Osteocyte (in vitro differentiated cells): ENCODE measurements around the gene RNU2-63P. TPM values are rescaled to one million over a fixed set of nuclear protein-coding genes. Genes with fewer than 3 reads are reported as not detected.

Experiments used
- DNase-seq: peaks from one replicate; pipeline ENCODE4 v3.0.0; 2021; ENCODE audit warnings: mixed read lengths; ENCODE audit not compliant: unreplicated experiment; ENCODE audit errors: extremely low spot score
- H3K27ac Mint-ChIP-seq: one replicate; pipeline ENCODE4 v1.8.0; 2021; ENCODE audit warnings: mild to moderate bottlenecking, mixed read lengths; ENCODE audit not compliant: unreplicated experiment
- H3K27me3 Mint-ChIP-seq: one replicate; pipeline ENCODE4 v1.8.0; 2021; ENCODE audit warnings: mixed read lengths; ENCODE audit not compliant: unreplicated experiment
- H3K36me3 Mint-ChIP-seq: one replicate; pipeline ENCODE4 v1.8.0; 2021; ENCODE audit warnings: mixed read lengths; ENCODE audit not compliant: unreplicated experiment
- H3K4me1 Mint-ChIP-seq: one replicate; pipeline ENCODE4 v1.8.0; 2021; ENCODE audit warnings: mixed read lengths; ENCODE audit not compliant: unreplicated experiment
- H3K4me3 Mint-ChIP-seq: one replicate; pipeline ENCODE4 v1.8.0; 2021; ENCODE audit warnings: mild to moderate bottlenecking, moderate library complexity, mixed read lengths; ENCODE audit not compliant: unreplicated experiment
- H3K9me3 Mint-ChIP-seq: one replicate; pipeline ENCODE4 v1.8.0; 2021; ENCODE audit warnings: mixed read lengths; ENCODE audit not compliant: unreplicated experiment
- total RNA-seq: library from RNA; stranded (reverse); gene quantifications from 2 replicates; pipeline ENCODE4 v1.2.1, GENCODE V29; 2021
- TF ChIP-seq, protein P1 (sequence below): fragments of 200-600 bp; sonication (generic); IDR thresholded peaks from 2 replicates; pipeline ENCODE4 v1.5.0; 2021; ENCODE audit warnings: antibody characterized with exemption, mild to moderate bottlenecking, moderate library complexity

RNU2-63P gene
- total RNA-seq, 1 donor from 2014 or later = not detected

DNA sequence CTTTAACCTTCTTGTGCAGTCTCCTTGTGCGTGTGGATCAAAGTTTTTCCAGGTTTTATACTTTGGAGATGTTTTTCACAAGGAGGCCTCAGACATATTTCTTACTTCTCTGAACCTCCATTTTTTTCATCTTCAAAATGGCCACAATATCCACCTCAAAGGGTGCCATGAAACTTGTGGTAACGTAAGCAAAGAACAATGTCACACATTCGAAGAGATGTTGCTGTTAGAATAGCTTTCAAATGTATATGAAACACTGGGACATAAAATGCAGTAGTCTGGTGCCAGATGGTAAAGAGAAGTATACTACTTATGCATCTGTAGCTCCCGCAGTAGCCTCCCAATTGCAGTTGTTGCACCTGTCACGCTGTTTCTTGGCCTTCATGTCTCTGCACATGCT lies 41.8 kb upstream of the RNU2-63P start:
- no peaks in the 10 kb centered on the region for H3K9me3 Mint-ChIP-seq
- peaks cover 25% of the 10 kb centered on the region for H3K4me1 Mint-ChIP-seq
- H3K4me3 Mint-ChIP-seq = no peak overlapping the region
- TF ChIP-seq, protein P1, sequence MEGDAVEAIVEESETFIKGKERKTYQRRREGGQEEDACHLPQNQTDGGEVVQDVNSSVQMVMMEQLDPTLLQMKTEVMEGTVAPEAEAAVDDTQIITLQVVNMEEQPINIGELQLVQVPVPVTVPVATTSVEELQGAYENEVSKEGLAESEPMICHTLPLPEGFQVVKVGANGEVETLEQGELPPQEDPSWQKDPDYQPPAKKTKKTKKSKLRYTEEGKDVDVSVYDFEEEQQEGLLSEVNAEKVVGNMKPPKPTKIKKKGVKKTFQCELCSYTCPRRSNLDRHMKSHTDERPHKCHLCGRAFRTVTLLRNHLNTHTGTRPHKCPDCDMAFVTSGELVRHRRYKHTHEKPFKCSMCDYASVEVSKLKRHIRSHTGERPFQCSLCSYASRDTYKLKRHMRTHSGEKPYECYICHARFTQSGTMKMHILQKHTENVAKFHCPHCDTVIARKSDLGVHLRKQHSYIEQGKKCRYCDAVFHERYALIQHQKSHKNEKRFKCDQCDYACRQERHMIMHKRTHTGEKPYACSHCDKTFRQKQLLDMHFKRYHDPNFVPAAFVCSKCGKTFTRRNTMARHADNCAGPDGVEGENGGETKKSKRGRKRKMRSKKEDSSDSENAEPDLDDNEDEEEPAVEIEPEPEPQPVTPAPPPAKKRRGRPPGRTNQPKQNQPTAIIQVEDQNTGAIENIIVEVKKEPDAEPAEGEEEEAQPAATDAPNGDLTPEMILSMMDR = no peak
- H3K27me3 Mint-ChIP-seq = no peaks in the 10 kb centered on the region
- no peak overlapping the region for H3K27ac Mint-ChIP-seq
- H3K36me3 Mint-ChIP-seq = peaks cover 8% of the 10 kb centered on the region
- DNase-seq = no peak

DNA sequence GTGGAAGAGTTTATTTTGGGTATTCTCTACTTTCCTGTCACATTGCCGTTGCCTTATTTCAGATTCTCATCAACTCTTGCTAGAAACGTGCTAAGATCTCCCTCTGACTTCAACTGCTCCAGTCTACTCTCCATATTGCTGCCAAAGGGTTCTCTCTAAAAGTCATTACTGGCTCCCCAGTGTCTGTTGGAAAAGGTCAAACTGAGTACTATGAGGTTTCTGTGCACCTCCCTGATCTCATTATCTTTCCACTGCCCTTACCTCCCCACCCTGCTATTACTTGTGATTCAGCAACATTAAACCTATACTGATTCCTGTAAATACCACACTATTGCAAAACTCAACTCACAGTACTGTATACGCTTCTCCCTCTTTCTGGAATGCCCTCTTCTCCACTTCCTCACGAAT lies 41.1 kb upstream of the RNU2-63P start:
- no peaks in the 10 kb centered on the region for H3K27me3 Mint-ChIP-seq
- no peak overlapping the region for H3K27ac Mint-ChIP-seq
- no peak overlapping the region for H3K4me3 Mint-ChIP-seq
- H3K36me3 Mint-ChIP-seq = peaks cover 11% of the 10 kb centered on the region
- no peak for DNase-seq
- H3K4me1 Mint-ChIP-seq = peaks cover 31% of the 10 kb centered on the region
- TF ChIP-seq, protein P1 = no peak
- H3K9me3 Mint-ChIP-seq = no peaks in the 10 kb centered on the region

DNA sequence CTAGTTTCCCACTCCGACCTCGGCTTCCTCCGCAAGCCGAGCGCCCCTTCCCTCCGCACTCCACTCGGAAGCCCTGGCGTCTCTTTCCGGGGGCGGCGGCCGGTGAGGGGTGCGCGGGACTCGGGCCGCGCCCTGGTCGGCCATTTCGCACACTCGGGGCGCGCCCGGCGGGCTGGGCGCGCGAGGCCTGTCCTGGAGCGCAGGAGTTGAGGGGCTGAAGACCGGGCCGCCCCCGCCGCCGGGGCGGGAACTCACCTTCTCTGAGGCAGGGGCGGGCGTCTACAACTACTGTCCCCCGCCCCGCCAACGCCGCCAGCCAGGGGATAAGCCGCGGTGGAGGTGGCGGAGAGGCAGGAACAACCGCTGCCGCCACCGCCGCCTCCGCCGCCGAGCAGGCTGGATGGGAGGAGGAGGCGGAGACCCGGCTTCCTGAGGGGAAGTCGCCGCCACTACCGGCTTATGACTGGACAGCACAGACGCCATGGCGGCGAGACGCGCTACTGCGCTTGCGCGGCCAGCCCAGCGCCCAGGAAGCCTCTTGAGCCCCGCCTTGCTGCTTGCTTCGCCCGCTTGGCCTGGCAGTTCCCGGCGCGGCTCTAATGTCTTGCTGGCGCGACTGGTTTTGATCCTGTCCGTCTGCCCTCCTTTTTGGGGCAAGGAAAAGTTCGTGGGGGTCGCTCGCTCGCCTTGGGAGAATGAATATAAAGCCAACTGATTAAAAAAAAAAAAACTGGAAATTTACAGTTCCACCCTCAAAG lies 39.2 kb upstream of the RNU2-63P start, which contains the start of gene KRCC1:
Gene KRCC1, minus strand, starts transcription at position 413 of the 758 bp plus-strand sequence. CDS start 27,220 bp downstream, outside the sequence.
- H3K27me3 Mint-ChIP-seq = no peaks in the 10 kb centered on the region
- H3K36me3 Mint-ChIP-seq = peaks cover 15% of the 10 kb centered on the region
- H3K4me3 Mint-ChIP-seq = peak within 1 kb of the TSS; percentile 99
- H3K27ac Mint-ChIP-seq = peak within 1 kb of the TSS; percentile 98
- peak; percentile 98 for DNase-seq
- peaks cover 34% of the 10 kb centered on the region for H3K4me1 Mint-ChIP-seq
- TF ChIP-seq, protein P1 = no peak
- H3K9me3 Mint-ChIP-seq = no peaks in the 10 kb centered on the region

- Mint-ChIP-seq H3K9me3 (no peaks in the 10 kb centered on the region), H3K27ac (peak overlapping the region; percentile 98), H3K27me3 (no peaks in the 10 kb centered on the region), H3K36me3 (peaks cover 16% of the 10 kb centered on the region), H3K4me3 (peak overlapping the region; percentile 99), H3K4me1 (peaks cover 34% of the 10 kb centered on the region)
- TF ChIP-seq, protein P1 = no peak
- DNase-seq = no peak
Measured at GRCh38 chr2:88054782-88055370, 38.5 kb upstream of the RNU2-63P start.
